DND-41 (cell line): ENCODE measurements around the gene KIR2DL3.
"Not testable (repeated sequence)": the region's sequence is repeated elsewhere in the genome, so short reads cannot be mapped to it uniquely, and the experiment has no call there.

Experiments
- CTCF ChIP-seq: IDR thresholded peaks from 2 replicates; pipeline ENCODE4 v1.5.1; 2012; ENCODE audit warnings: borderline replicate concordance, low read length, moderate library complexity, mild to moderate bottlenecking; ENCODE audit not compliant: poor library complexity, severe bottlenecking; ENCODE audit errors: extremely low read depth
- EZH2 ChIP-seq: IDR thresholded peaks from 3 replicates; pipeline ENCODE4 v1.6.1; 2012; ENCODE audit warnings: borderline replicate concordance, low read depth, mild to moderate bottlenecking, moderate library complexity, low read length, inconsistent platforms; ENCODE audit not compliant: severe bottlenecking

GRCh38 chr19:54772666-54773065 lies 34.4 kb downstream of the KIR2DL3 start:
- not testable (repeated sequence) for TF ChIP-seq CTCF, EZH2
